GM21390 (cell line): Measurements from ENCODE around the gene FKBP1C.
"Not testable (repeated sequence)": the region's sequence is repeated elsewhere in the genome, so short reads cannot be mapped to it uniquely, and the experiment has no call there.

Experiments used
- ATAC-seq: cut with Tn5 transposase; IDR thresholded peaks from one replicate; pipeline ENCODE4 v1.9.1; 2021; ENCODE audit not compliant: unreplicated experiment

FKBP1C gene

DNA sequence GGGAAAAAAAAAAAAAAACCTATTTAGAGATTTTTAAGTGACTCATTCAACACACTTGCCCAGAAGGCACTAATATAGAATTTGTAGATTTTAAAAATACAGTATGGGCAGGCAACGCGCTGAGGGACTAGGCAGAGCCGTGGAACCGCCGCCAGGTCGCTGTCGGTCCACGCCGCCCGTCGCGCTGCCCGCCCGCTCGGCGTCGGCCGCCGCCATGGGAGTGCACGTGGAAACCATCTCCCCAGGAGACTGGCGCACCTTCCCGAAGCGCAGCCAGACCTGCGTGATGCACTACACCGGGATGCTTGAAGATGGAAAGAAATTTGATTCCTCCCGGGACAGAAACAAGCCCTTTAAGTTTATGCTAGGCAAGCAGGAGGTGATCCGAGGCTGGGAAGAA, at the start of gene FKBP1C:
TSS of gene FKBP1C (plus strand) at position 127 of the 400 bp plus-strand sequence.
- not testable (repeated sequence) for ATAC-seq

DNA sequence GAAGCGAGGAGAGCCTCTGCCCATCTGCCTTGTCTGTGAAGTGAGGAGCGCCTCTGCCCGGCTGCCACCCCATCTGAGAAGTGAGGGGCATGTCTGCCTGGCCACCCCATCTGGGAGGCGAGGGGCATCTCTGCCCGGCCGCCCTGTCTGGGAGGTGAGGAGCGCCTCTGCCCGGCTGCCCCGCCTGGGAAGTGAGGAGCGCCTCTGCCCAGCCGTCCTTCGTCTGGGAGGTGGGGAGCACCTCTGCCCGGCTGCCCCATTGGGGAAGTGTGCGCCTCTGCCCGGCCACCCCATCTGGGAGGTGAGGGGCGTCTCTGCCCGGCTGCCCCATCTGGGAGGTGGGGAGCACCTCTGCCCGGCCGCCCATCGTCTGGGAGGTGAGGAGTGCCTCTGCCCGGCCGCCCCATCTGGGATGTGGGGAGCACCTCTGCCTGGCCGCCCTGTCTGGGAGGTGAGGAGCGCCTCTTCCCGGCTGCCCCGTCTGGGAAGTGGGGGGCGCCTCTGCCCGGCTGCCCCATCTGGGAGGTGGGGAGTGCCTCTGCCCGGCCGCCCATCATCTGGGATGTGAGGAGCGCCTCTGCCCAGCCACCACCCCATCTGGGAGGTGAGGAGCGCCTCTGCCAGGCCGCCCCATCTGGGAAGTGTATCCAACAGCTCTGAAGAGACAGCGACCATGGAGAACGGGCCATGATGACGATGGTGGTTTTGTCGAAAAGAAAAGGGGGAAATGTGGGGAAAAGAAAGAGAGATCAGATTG, 47.0 kb upstream of the FKBP1C start:
- not testable (repeated sequence) for ATAC-seq

DNA sequence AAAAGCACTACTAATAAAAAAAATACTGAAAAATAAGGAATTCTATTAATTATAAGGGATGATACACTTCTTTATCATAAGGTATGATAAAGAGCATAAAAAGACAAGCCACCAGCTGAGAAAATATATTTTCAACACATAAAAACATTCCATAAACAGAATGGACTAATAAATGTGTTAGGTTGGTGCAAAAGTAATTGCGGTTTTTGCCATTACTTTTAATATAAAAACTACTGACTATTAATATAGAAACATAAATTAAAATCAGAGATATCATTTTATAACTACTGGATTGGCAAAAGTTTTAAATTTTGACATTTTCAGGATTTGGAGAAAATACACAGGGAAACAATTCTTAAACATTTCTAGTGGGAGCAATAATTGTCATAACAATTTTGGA, 37.1 kb upstream of the FKBP1C start:
- no peak for ATAC-seq

DNA sequence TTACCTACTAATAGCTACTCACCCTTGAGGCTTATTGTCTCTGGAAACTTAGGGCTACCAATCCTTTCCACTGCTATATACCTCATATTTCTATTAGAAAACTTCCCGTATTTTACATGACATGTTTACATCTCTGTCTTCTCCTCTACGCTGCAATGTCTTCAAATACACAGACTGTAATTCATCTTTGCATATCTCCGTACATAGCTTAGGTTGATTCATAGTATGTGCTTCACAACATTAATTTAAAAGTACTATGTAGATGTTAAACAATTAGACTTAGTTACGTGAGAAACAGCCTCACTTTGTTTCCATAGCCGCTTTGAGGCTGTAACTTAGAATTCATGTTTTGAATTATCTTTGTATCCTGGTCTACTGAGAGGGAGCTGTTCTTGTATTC, 35.1 kb upstream of the FKBP1C start:
- no peak for ATAC-seq

DNA sequence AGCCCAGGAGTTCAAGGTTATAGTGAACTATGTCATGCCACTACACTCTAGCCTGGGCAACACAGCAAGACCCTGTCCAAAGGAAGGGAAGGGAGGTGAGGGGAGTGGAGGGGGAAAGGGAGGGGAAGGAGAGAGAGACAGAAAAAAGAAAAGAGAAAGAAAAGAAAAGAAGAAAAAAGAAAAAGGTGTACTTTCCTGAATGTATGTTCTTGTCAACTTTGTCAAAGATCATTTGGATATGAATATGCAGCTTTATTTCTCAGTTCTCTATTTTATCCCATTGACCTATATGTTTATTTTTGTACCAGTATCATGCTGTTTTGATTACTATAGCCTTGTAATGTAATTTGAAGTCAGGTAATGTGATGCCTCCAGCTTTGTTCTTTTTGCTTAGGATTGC, 30.9 kb upstream of the FKBP1C start:
- no peak for ATAC-seq

DNA sequence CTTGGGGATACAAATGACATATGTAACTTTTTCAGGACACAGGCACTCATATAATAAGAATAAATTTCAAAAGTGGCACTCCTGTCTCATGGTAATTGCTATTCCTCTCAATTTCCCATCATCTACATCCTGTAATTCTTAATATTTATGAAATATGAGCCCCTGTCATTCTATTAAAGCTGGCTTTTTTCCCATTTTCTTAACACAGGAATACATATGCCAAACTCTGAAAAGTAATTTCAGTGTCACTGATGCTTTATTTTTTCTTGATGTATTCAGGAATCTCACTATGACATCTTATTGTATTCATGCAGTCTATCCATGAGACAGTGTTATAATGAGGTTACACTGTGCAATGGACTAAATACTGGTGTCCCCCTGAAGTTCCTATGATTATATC, 24.3 kb upstream of the FKBP1C start:
- ATAC-seq, result no peak

DNA sequence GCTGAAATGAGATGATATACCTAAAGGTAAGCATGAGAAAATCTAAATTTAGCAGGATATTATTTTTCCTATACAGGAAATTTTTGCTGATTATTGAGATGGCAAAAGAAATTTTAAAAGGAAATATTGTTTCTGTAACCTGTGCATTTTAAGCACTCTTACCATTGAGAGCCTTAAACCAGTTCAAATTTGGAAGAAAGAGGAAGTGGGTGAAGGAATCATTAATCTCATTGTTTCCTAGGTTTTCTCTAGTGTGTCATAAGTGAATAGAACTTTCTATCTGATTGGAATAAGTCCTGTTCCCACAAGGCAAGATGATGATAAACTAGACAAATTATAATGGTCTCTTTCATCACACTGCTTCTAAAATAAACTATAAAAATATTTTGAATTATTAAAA, 22.4 kb upstream of the FKBP1C start:
- ATAC-seq, result no peak

DNA sequence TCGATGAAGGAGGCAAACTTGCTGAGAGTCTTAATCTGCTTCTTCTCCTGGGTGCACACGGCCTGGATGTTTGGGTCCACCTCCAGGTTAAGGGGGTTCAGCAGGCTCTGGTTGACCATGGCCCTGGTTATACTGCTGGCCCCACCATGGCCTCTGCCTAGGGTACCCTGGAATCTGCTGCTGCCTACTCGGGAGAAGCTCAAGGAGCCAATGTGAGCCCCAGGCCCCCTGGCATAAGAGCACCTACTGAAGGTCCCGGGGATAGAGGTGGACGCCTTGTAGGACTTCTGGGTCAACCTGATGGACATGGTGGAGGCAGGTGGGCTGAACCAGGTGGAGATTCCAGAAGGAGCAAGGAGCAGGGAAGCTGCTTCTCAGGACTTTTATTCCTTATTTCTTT, 17.9 kb upstream of the FKBP1C start:
- no peak for ATAC-seq

DNA sequence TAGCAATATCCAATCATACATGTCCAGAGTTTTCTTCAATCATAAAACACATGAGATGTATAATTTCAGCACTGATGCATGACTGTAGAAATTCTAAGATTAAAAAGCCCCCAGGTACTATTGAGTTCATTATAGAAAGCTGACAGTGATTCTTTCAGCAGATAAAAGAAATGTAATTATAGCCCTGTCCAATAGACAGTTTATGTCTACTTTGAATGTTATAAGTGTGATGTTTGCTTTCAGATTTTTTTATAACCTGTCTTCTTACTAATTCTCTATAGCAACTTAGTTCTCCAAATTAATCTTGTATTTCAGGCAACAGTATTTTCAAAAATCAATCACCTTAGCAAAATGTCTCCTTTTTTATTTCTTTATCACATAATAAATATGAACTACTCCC, 13.5 kb upstream of the FKBP1C start:
- ATAC-seq, result no peak

DNA sequence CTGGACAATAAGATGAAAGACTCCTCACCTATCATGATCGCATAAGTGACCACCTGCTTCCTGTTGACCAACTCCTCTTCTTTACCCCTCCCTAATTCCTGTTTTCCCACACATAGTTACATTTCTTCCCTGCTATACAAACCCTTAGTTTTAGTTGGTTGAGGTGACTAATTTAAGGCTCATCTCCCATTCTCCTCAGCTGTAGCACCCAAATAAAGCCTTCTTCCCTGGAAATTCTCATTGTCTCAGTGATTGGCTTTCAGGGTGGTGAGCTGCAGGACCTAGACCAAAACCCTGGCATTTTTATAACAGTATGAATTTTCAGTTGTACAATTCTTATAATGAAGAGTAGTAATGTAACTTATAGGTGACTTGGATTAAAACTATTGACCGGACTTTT, 2.1 kb downstream of the FKBP1C start:
- no peak for ATAC-seq

DNA sequence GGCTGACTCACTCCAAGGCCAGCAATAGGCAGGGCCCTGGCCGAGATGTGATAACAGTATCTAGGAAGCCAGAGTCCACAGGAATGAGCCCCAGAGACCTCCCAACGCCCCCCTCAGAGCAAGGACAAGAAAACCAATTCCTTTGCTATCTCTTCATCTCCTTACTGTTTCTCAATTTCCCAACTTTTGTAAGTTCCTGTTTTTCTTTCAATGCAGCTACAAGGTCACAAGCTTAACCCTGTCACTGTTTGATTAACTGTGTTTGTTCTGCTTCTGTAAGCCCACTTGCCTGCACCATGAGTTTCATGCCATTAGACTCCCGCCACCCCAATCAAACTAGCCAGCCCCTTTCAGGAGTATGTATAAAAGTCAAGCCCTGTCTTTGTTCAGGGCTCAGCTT, 3.5 kb downstream of the FKBP1C start:
- ATAC-seq, result no peak

DNA sequence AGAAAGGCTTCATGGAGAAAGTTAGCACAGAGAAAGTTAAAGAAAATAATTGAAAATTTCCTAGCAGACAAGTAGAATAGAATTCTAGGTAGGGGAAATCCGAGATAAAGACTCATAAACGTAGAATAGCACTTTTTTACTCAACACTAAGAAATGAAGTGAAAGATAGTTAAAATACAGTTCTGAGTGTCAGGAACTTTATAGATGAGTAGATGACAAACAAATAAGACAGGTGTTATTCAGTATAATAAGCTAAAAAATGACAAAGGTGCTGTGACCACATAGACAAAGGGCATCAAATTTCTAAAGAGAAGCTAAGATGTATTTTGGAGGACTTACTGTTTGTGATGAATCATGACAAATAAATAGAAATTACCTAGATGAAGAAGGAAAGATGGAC, 12.9 kb downstream of the FKBP1C start:
- ATAC-seq, result no peak

DNA sequence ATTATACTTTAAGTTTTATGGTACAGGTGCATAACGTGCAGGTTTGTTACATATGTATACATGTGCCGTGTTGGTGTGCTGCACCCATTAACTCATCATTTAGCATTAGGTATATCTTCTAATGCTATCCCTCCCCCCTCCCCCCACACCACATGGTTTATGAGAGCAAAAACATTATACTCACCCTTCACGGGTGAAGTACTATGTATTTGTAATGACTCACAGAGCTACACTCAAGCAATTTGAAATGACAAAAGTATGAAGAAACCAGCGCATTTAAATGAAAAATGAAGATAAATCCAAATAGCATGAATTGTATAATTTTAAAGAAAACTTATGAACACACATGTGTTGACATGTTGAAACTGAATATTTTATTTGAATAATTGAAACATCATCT, 14.7 kb downstream of the FKBP1C start:
- ATAC-seq, result not testable (repeated sequence)

DNA sequence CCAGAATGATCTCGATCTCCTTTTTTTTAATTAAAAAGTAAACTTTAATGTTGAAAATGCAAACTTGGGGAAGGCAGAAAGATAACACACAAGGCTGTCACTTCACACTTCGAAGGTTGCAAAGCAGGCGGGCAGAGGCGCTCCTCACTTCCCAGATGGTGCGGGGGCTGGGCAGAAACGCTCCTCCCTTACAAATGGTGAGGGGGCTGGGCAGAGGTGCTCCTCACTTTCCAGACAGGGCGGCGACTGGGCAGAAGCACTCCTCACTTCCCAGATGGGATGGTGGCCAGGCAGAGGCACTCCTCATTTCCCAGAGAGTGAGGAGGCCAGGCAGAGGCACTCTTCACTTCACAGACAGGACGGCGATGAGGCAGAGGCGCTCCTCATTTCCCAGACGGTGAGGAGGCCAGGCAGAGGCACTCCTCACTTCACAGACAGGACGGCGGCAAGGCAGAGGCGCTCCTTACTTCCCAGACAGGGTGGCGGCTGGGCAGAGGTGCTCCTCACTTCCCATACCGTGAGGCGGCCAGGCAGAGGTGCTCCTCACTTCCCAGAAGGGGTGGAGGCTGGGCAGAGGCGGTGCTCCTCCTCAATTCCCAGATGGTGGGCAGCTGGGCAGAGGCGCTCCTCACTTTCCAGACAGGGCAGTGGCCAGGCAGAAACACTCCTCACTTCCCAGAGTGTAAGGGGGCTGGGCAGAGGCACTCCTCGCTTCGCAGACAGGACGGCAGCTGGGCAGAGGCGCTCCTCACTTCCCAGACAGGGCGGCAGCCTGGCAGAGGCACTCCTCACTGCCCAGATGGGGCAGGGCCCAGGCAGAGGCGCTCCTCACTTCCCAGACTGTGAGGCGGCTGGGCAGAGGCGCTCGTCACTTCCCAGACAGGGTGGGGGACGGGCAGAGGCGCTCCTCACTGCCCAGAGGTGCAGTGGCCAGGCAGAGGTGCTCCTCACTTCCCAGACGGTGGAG, 16.9 kb downstream of the FKBP1C start:
- not testable (repeated sequence) for ATAC-seq

DNA sequence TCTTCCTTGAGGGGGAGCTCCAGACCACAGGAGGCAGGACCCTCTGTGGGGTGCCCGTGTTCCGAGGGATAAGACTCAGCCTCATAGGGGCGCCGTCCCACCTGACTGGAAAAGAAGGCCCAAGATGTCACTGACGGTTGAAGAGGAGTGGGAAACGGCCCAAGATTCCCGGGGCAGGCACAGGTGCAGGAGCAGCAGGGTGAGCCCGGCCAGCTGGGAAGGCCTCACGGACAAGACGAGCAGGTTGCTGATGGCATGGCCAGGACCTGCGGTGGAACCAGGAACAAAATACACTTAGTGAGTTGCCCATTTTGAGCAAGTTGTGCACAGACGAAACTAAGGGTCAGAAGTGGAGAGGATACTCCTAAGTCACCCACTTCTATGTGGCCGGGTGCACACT, 18.8 kb downstream of the FKBP1C start:
- ATAC-seq, result not testable (repeated sequence)

DNA sequence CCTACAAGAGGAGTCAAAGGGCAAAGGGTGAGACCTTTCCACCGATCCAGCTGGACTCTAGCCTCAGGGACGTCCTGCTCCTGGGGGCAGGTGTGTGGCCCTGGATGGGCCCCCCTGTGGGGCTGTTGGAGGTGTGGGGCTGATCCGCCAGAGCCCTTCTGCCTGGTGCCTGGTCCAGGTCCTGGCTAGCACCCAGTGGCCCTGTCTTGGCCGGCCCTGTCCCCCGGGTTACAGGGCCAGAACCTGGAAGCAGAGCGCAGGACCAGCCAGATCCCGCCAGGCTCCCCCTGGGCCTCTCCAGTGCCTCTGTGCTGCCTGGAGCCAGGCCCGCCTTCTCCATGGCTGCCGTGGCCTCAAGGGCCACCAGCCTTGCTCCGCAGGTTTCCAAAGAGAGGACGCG, 19.2 kb downstream of the FKBP1C start:
- not testable (repeated sequence) for ATAC-seq

DNA sequence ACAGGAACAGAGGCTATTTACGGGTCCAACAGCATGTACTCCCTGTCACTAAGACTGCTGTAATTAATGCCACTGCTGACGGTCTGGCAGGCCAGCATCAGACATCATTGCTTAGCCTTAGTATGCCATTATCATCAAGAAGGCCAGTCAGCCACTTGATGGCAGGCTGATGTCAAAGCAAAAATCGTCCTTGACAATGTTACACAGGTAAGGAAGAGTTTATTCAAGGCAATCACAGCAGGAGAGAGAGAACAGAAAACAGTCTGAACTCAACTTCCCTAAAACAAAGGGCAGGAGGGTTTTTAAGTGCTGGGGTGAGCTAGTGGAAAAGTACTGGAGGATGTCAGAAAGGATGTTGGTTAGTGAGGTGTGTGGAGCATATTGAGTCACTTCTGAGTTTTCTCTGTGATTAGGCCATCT, 25.1 kb downstream of the FKBP1C start:
- ATAC-seq, result no peak

DNA sequence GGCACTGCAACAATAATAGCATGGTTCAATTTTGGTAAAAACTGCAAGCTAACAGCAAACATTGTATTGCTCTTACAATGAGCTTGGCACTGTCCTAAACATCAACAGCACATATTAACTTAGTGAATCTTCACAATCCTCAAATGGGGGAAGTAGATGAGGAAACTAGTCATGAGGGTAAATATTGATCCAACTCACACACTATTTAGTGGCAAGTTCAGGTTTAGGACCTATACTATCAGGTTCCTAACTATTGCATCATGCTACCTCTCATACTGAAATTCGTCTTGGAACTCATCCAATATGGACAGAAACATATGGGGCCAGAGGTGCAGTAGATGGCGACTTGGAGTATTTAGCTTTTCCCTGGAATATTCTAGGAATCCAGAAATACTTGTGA, 34.2 kb downstream of the FKBP1C start:
- no peak for ATAC-seq

DNA sequence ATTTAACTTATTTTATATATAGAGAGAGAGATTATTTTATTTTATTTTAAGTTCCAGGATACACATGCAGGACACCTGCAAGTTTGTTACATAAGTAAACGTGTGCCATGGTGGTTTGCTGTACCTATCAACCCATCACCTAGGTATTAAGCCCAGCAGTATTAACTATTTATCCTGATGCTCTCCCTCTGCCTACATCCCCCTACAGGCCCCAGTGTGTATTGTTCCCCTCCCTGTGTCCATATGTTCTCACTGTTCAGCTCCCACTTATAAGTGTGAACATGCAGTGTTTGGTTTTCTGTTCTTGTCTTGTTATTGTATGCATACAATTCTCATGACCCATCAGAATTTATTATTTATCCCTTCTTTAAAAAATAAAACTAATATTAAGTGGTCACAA, 34.6 kb downstream of the FKBP1C start:
- no peak for ATAC-seq

DNA sequence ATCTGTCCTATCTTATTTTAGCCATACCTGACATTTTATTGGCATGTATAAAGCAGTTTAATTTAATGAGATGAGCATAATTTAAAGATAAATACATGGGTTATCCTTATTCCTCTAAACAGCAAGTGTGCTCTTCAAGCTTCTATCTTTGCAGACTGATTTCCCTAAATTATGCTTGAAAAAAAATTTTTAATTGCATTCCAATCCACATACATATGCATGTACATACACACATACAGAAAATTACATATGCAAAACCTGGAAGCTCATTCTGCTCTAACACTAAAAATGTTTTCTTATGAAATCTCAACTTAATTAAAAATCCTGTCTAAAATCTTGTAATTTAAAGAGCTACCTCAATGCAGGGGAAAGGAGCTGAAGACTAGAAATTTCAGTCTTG, 35.3 kb downstream of the FKBP1C start:
- no peak for ATAC-seq

DNA sequence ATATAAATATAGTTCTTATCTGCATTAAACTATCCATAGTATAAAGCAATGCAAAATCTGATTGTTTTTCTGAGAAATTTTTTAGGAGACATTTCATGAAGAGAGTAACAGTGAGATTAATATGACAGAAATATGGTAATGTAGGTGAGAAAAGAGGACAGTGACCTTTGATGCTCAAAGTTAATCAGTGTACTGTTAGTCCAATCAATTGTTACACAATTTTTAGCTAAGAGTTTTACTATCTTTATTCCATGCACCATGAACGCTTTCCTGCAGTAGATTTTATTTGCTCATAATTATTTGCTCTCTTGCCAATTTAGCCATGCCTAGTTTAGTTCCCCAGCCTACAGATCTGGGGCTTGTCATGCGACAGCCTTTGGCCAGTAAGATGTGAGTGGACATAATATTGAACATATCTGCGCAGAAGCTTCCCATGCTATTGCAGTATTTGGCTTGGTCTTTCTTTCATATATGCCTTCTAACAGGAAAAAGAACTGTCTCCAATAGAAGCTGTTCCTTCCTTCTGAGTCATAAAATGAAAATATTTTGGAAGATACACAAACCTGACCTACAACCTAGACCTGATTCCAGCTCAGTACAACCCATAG, 38.7 kb downstream of the FKBP1C start:
- no peak for ATAC-seq

DNA sequence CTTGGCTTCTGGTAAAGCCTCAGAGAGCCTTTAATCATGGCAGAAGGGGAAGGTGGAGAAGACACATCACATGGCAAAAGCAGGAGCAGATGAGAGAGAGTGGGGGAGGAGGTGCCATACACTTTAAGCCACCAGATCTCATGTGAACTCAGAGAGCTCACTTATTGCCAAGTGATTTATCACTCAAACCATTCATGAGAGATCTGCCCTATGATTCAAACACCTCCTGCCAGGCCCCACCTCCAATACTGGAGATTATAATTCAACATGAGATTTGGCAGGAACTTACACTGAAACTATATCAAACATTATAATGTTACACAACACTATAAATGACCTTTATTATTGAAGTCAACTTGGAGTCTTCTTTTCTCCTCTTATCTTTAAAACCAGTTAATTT, 47.9 kb downstream of the FKBP1C start:
- ATAC-seq, result no peak
